Mesothelial cell of epicardium (in vitro differentiated cells): ENCODE measurements around the gene ZCCHC10. TPM values are rescaled to one million over a fixed set of nuclear protein-coding genes. Genes with fewer than 3 reads are reported as not detected.
A peak's percentile ranks its signal among the peaks of the same experiment; 100 is the strongest.
"Not testable (repeated sequence)": the region's sequence is repeated elsewhere in the genome, so short reads cannot be mapped to it uniquely, and the experiment has no call there.

Experiments used
- DNase-seq, 2 experiments: peaks; one replicate each; pipeline ENCODE4 v3.0.0; 2021; ENCODE audit warnings: low spot score in 2 of 2; ENCODE audit not compliant: unreplicated experiment in 2 of 2
- H3K27ac Mint-ChIP-seq: 2 replicates; pipeline ENCODE4 v1.8.0; 2021; ENCODE audit warnings: mixed read lengths
- H3K27me3 Mint-ChIP-seq: 2 replicates; pipeline ENCODE4 v1.8.0; 2021; ENCODE audit warnings: low read depth, mixed read lengths
- H3K36me3 Mint-ChIP-seq: 2 replicates; pipeline ENCODE4 v1.8.0; 2021; ENCODE audit warnings: mixed read lengths
- H3K4me1 Mint-ChIP-seq: 2 replicates; pipeline ENCODE4 v1.8.0; 2021; ENCODE audit warnings: mixed read lengths
- H3K4me3 Mint-ChIP-seq: 2 replicates; pipeline ENCODE4 v1.8.0; 2021; ENCODE audit warnings: mild to moderate bottlenecking, moderate library complexity, mixed read lengths
- H3K9me3 Mint-ChIP-seq: 2 replicates; pipeline ENCODE4 v1.8.0; 2021; ENCODE audit warnings: mixed read lengths
- CTCF ChIP-seq: fragments of 200-600 bp; sonication (generic); IDR thresholded peaks from one replicate; pipeline ENCODE4 v1.5.0; 2021; ENCODE audit warnings: antibody characterized with exemption; ENCODE audit not compliant: unreplicated experiment
- total RNA-seq: library from RNA; stranded (reverse); gene quantifications from 3 replicates; pipeline ENCODE4 v1.2.1, GENCODE V29; 2021

ZCCHC10 gene
- total RNA-seq, 1 donor from 2014 or later = 18.7 TPM

DNA sequence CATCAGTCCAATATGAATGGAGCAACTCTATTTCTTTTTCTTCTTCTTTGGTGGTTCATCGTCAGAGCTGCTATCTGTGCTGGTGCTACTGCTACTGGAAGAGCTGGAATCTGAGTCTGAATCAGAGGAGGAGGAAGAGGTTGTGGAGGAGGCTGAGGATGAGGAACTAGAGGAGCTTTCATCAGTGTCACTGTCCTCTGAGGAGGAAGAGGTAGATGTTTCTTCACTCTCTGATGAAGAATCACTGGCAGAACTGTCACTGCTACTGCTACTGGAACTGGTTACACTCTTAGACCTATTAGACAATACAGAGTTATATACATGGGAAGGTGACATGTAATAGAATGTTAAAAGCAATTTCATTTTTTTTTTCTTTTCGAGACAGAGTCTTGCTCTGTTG is 27.8 kb downstream of the ZCCHC10 start:
- H3K36me3 Mint-ChIP-seq = peaks cover 16% of the 10 kb centered on the region
- no peak overlapping the region for H3K4me3 Mint-ChIP-seq
- TF ChIP-seq CTCF = no peak
- H3K27me3 Mint-ChIP-seq = no peaks in the 10 kb centered on the region
- no peaks in the 10 kb centered on the region for H3K4me1 Mint-ChIP-seq
- no peak for DNase-seq
- H3K27ac Mint-ChIP-seq = no peak overlapping the region
- H3K9me3 Mint-ChIP-seq = no peaks in the 10 kb centered on the region

DNA sequence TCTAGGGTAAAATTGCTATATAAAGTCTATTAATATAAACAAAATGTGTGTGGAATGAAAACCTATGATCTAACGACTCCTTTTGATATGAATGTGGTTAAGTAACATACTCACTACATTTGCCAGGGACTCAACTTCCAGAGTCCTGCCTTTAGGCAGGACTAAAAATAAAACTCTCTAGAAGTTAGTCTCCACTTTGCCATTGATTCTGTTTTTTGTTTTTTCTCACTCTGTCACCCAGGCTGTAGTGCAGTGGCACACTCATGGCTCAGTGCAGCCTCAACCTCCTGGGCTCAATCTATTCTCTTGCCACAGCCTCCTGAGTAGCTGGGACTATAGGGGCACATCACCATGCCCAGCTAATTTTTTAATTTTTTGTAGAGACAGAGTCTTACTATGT is 30.0 kb downstream of the ZCCHC10 start:
- Mint-ChIP-seq H3K4me3 (no peak overlapping the region), H3K36me3 (peaks cover 6% of the 10 kb centered on the region), H3K27ac (no peak overlapping the region), H3K9me3 (no peaks in the 10 kb centered on the region), H3K27me3 (no peaks in the 10 kb centered on the region), H3K4me1 (no peaks in the 10 kb centered on the region)
- no peak for TF ChIP-seq CTCF
- no peak for DNase-seq

- Mint-ChIP-seq H3K4me1 (no peaks in the 10 kb centered on the region), H3K4me3 (peak overlapping the region; percentile 4), H3K36me3 (no peaks in the 10 kb centered on the region), H3K27ac (no peak overlapping the region), H3K9me3 (peaks cover 9% of the 10 kb centered on the region), H3K27me3 (no peaks in the 10 kb centered on the region)
- DNase-seq = no peak
- TF ChIP-seq CTCF = no peak
These were observed 38.6 kb downstream of the ZCCHC10 start for GRCh38 chr5:132987531-132988408.

GRCh38 chr5:132982971-132983370 is 43.4 kb downstream of the ZCCHC10 start:
- H3K4me3 Mint-ChIP-seq, H3K36me3 Mint-ChIP-seq, H3K27ac Mint-ChIP-seq, H3K27me3 Mint-ChIP-seq, H3K9me3 Mint-ChIP-seq, DNase-seq, H3K4me1 Mint-ChIP-seq: not testable (repeated sequence)

DNA sequence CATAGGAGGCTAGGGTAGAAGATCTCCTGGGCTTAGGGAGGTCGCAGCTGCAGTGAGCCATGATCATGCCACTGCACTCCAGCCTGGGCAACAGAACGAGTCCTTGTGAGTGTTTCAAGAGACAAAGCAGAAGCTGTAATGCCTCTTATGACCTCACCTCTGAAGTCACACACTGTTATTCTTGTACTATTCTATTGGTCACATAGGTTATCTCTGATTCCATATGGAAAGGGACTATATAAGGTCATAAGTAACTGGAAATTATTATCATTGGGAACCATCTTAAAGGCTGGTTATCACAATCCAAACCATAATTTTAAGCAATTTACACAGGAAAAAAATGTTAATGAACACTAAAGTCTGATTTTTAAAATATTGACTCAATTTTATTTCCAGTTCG is 45.1 kb downstream of the ZCCHC10 start:
- no peaks in the 10 kb centered on the region for H3K4me1 Mint-ChIP-seq
- H3K9me3 Mint-ChIP-seq = peaks cover 16% of the 10 kb centered on the region
- DNase-seq = no peak
- no peak overlapping the region for H3K27ac Mint-ChIP-seq
- no peaks in the 10 kb centered on the region for H3K27me3 Mint-ChIP-seq
- H3K4me3 Mint-ChIP-seq = no peak overlapping the region
- TF ChIP-seq CTCF = no peak
- no peaks in the 10 kb centered on the region for H3K36me3 Mint-ChIP-seq

DNA sequence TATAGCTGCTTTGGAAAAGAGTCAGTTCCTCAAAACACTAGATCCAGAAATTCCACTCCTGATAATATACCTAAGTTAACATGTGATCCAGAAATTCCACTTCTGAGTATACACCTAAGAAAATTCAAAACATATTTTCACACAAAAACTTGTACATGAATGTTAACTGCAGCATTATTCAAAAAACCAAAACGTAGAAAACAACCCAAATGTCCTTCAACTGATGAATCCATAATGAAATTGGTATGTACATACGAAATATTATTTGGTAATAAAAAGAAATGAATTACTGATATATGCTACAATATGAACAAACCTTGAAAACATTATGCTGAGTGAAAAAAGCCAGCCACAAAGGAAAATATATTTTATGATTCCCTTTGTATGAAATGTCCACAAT is 46.4 kb downstream of the ZCCHC10 start:
- H3K27ac Mint-ChIP-seq = no peak overlapping the region
- no peaks in the 10 kb centered on the region for H3K27me3 Mint-ChIP-seq
- peaks cover 17% of the 10 kb centered on the region for H3K9me3 Mint-ChIP-seq
- H3K4me1 Mint-ChIP-seq = no peaks in the 10 kb centered on the region
- TF ChIP-seq CTCF = no peak
- no peaks in the 10 kb centered on the region for H3K36me3 Mint-ChIP-seq
- H3K4me3 Mint-ChIP-seq = no peak overlapping the region
- DNase-seq = no peak
